Upper lobe of left lung (tissue), 4 donors: ENCODE results near the gene FEZF2.

Experiments used
- CTCF ChIP-seq, 6 experiments: fragments of 450-650 bp in 4 of 6; fragments of 200-600 bp in 2 of 6; sonication (generic) in 2 of 6; IDR thresholded peaks; one replicate each; pipeline ENCODE4 v1.5.1; 2016 to 2019; ENCODE audit warnings: antibody characterized with exemption in 6 of 6
- POLR2A ChIP-seq, 4 donors: fragments of 450-650 bp; IDR thresholded peaks; one replicate each; pipeline ENCODE4 v1.5.1; 2016 to 2017; ENCODE audit warnings: antibody characterized with exemption in 4 of 4, mild to moderate bottlenecking in 2 of 4

- no peak for TF ChIP-seq POLR2A (IDR thresholded peaks at IDR 0.05)
- TF ChIP-seq CTCF (IDR thresholded peaks at IDR 0.05) = no peak
Observed at GRCh38 chr3:62323241-62323640, 50.1 kb downstream of the FEZF2 start.
